ENCODE results near the gene COL17A1. TPM values are rescaled to one million over a fixed set of nuclear protein-coding genes. Genes with fewer than 3 reads are reported as not detected.
A peak's percentile ranks its signal among the peaks of the same experiment; 100 is the strongest.

COL17A1 gene
- total and polyA plus RNA-seq, 9 of the 15 experiments (the other 6 are each of a cell fraction or from before 2014, with no cell fraction given) = not detected

DNA sequence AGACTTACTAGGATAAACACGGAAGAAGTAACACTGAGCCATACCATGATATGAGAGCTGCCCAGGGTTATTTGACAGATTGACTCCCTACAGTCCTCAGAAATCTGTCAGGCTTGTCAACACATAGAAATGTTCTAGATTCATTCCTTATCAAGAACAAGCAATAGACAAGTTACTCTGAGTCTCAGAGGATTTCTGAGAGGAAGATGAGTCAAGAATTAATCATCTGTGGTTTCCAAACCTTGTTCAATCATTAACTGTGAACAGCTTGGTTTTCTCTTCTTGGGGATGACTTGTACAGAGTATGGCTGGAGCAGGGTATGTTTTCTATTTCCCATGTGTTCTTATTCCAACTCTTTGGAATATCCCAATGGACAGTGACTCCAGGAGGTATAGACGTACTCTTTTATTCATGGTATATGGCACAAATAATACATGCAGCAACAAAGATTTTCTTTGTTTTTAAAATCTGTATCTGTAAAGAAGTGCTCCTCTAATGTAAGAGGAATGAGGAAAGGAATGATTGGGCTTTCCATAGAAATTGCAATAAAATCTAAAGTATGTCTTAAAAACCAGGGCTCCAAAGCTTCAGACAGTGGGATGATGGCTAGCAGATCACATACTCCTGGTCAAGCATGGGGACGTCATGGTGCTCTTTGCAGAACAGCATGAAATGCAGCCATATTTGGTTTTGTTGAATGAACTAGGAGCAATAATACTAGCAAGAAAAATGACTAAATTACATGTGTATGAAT is 24.4 kb upstream of the COL17A1 start (continued):
- TF ChIP-seq HLTF (IDR thresholded peaks at IDR 0.05) (no peak), EZH2 (IDR thresholded peaks at IDR 0.05; ENCODE audit: borderline replicate concordance, low read depth, low read length) (no peak), NFIC (IDR thresholded peaks at IDR 0.05) (no peak), HDAC1 (IDR thresholded peaks at IDR 0.05) (peak in 1 of 2 experiments; percentile 43; a peak in 1 of 4 replicates), STAG1 (CRISPR knock-in tag; IDR thresholded peaks at IDR 0.05; ENCODE audit: borderline replicate concordance) (no peak), ZNF175 (CRISPR knock-in tag; IDR thresholded peaks at IDR 0.05; ENCODE audit: low read depth) (no peak), ZNF384 (IDR thresholded peaks at IDR 0.05; ENCODE audit: low read depth, low read length) (no peak), TCF3 (CRISPR knock-in tag; IDR thresholded peaks at IDR 0.05) (peak; percentile 29; the same call in 1 of the 2 replicates), FOXP4 (CRISPR knock-in tag; IDR thresholded peaks at IDR 0.05; ENCODE audit: borderline replicate concordance) (no peak), ATF3 (IDR thresholded peaks at IDR 0.05) (peak; percentile 48; the same call in 1 of the 2 replicates), ATF3 (CRISPR knock-in tag; conservative IDR thresholded peaks at IDR 0.05) (no peak), STAT5B (CRISPR knock-in tag; IDR thresholded peaks at IDR 0.05) (no peak), HEY1 (CRISPR knock-in tag; IDR thresholded peaks at IDR 0.05; ENCODE audit: borderline replicate concordance) (no peak), UBTF (IDR thresholded peaks at IDR 0.05; ENCODE audit: borderline replicate concordance in 1 of 2, low read depth in 2 of 2, low read length in 2 of 2) (no peak), U2AF2 (optimal IDR thresholded peaks at IDR 0.05; ENCODE audit: low read depth, low read length) (no peak), KDM1A (IDR thresholded peaks at IDR 0.05) (peak; percentile 84 to 91), ZSCAN29 (IDR thresholded peaks at IDR 0.05) (no peak), MEIS2 (IDR thresholded peaks at IDR 0.05; ENCODE audit: partially characterized antibody) (peak; percentile 91)
- TF ChIP-seq, protein P1, sequence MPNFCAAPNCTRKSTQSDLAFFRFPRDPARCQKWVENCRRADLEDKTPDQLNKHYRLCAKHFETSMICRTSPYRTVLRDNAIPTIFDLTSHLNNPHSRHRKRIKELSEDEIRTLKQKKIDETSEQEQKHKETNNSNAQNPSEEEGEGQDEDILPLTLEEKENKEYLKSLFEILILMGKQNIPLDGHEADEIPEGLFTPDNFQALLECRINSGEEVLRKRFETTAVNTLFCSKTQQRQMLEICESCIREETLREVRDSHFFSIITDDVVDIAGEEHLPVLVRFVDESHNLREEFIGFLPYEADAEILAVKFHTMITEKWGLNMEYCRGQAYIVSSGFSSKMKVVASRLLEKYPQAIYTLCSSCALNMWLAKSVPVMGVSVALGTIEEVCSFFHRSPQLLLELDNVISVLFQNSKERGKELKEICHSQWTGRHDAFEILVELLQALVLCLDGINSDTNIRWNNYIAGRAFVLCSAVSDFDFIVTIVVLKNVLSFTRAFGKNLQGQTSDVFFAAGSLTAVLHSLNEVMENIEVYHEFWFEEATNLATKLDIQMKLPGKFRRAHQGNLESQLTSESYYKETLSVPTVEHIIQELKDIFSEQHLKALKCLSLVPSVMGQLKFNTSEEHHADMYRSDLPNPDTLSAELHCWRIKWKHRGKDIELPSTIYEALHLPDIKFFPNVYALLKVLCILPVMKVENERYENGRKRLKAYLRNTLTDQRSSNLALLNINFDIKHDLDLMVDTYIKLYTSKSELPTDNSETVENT (CRISPR knock-in tag; IDR thresholded peaks at IDR 0.05) = no peak
- TF ChIP-seq, protein P2, sequence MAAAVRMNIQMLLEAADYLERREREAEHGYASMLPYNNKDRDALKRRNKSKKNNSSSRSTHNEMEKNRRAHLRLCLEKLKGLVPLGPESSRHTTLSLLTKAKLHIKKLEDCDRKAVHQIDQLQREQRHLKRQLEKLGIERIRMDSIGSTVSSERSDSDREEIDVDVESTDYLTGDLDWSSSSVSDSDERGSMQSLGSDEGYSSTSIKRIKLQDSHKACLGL (CRISPR knock-in tag; IDR thresholded peaks at IDR 0.05; ENCODE audit: borderline replicate concordance, poor library complexity, severe bottlenecking) = no peak
